Measurements from ENCODE around the gene NUP98. TPM values are rescaled to one million over a fixed set of nuclear protein-coding genes. Genes with fewer than 3 reads are reported as not detected.

NUP98 gene
- total RNA-seq, 1 experiment from 2014 or later = 128 TPM

- BruUV-seq (replicated peaks) = no TSS peak
- Histone ChIP-seq H3K36me3 (ENCODE audit: low read depth, low read length) (no peaks in the 10 kb centered on the region), H3K9ac (ENCODE audit: low read length) (peak overlapping the region; percentile 37; the same call in 1 of the 2 replicates), H2AFZ (ENCODE audit: low read length) (peak overlapping the region; percentile 83), H3K4me1 (ENCODE audit: insufficient read depth, low read length) (peaks cover 12% of the 10 kb centered on the region), H3K4me3 (ENCODE audit: low read length) (peak overlapping the region; percentile 64), H3K27ac (ENCODE audit: low read length) (no peak overlapping the region), H3K4me2 (ENCODE audit: low read length) (peak overlapping the region; percentile 88), H3K27me3 (ENCODE audit: low read length) (no peaks in the 10 kb centered on the region), H3F3A (ENCODE audit: low read length, unreplicated experiment) (no peaks in the 10 kb centered on the region), H4K20me1 (ENCODE audit: low read length) (no peaks in the 10 kb centered on the region), H3K79me2 (ENCODE audit: low read length) (no peaks in the 10 kb centered on the region), H3K9me3 (ENCODE audit: low read length) (no peaks in the 10 kb centered on the region), H3K9me2 (replicated peaks; ENCODE audit: low read length) (no peaks in the 10 kb centered on the region)
- ChIA-PET CTCF (no interaction called here), POLR2A (ENCODE audit: unreplicated experiment) (no interaction called here)
- ATAC-seq = peak; percentile 76
- intact Hi-C loops (cut with micrococcal nuclease) = no loop called here
- DNase-seq = peak; percentile 52
- TF ChIP-seq, protein P1, sequence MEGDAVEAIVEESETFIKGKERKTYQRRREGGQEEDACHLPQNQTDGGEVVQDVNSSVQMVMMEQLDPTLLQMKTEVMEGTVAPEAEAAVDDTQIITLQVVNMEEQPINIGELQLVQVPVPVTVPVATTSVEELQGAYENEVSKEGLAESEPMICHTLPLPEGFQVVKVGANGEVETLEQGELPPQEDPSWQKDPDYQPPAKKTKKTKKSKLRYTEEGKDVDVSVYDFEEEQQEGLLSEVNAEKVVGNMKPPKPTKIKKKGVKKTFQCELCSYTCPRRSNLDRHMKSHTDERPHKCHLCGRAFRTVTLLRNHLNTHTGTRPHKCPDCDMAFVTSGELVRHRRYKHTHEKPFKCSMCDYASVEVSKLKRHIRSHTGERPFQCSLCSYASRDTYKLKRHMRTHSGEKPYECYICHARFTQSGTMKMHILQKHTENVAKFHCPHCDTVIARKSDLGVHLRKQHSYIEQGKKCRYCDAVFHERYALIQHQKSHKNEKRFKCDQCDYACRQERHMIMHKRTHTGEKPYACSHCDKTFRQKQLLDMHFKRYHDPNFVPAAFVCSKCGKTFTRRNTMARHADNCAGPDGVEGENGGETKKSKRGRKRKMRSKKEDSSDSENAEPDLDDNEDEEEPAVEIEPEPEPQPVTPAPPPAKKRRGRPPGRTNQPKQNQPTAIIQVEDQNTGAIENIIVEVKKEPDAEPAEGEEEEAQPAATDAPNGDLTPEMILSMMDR (conservative IDR thresholded peaks at IDR 0.05; ENCODE audit: low read depth, low read length) = no peak
- TF ChIP-seq EZH2phosphoT487 (IDR thresholded peaks at IDR 0.05; ENCODE audit: borderline replicate concordance, low read length) = no peak
- TF ChIP-seq EZH2 (IDR thresholded peaks at IDR 0.05; ENCODE audit: low read length, unreplicated experiment) = no peak
Observed at GRCh38 chr11:3642071-3642951, 155.0 kb downstream of the NUP98 start.

DNA sequence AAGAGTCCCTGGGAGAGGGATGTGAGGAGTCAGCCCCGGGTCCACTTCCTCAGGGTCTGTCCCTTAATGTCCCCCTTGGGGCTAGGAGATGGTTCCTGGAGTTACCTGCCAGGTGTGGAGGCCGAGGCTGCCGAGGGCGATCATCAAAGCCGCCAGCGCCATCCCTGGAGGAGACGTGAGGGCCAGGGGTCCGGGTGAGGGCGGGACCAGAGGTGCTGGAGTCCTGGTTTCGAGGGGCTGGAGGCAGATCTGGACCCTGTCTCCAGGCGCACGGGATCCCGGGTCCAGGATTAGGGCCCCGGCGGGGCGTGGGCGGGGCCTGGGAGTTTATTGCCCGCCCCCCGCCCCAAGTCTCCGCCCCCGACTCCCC is 155.7 kb downstream of the NUP98 start, which contains the start of gene ART5:
Gene ART5, minus strand, starts transcription at position 292 of the 370 bp plus-strand sequence. Its CDS starts 130 bp downstream, at position 162.
- H3K27ac ChIP-seq (ENCODE audit: low read length) = no peak within 1 kb of the TSS
- ATAC-seq = no peak
- no TSS peak for BruUV-seq (replicated peaks)
- no peaks in the 10 kb centered on the region for H3K79me2 ChIP-seq (ENCODE audit: low read length)
- H4K20me1 ChIP-seq (ENCODE audit: low read length) = no peaks in the 10 kb centered on the region
- POLR2A ChIA-PET (ENCODE audit: unreplicated experiment) = no interaction called here
- peak within 1 kb of the TSS; percentile 37; the same call in 1 of the 2 replicates for H3K9ac ChIP-seq (ENCODE audit: low read length)
- H3K9me2 ChIP-seq (replicated peaks; ENCODE audit: low read length) = no peaks in the 10 kb centered on the region
- no peak for DNase-seq
- TF ChIP-seq EZH2 (IDR thresholded peaks at IDR 0.05; ENCODE audit: low read length, unreplicated experiment) = no peak
- no peak for TF ChIP-seq EZH2phosphoT487 (IDR thresholded peaks at IDR 0.05; ENCODE audit: borderline replicate concordance, low read length)
- TF ChIP-seq, protein P1 (conservative IDR thresholded peaks at IDR 0.05; ENCODE audit: low read depth, low read length) = no peak
- CTCF ChIA-PET = no interaction called here
- H2AFZ ChIP-seq (ENCODE audit: low read length) = peak within 1 kb of the TSS; percentile 83
- H3K4me3 ChIP-seq (ENCODE audit: low read length) = peak within 1 kb of the TSS; percentile 64
- no peaks in the 10 kb centered on the region for H3K9me3 ChIP-seq (ENCODE audit: low read length)
- intact Hi-C loops (cut with micrococcal nuclease) = no loop called here
- no peaks in the 10 kb centered on the region for H3F3A ChIP-seq (ENCODE audit: low read length, unreplicated experiment)
- no peaks in the 10 kb centered on the region for H3K27me3 ChIP-seq (ENCODE audit: low read length)
- H3K36me3 ChIP-seq (ENCODE audit: low read depth, low read length) = no peaks in the 10 kb centered on the region
- H3K4me2 ChIP-seq (ENCODE audit: low read length) = peak within 1 kb of the TSS; percentile 88
- H3K4me1 ChIP-seq (ENCODE audit: insufficient read depth, low read length) = peaks cover 12% of the 10 kb centered on the region

DNA sequence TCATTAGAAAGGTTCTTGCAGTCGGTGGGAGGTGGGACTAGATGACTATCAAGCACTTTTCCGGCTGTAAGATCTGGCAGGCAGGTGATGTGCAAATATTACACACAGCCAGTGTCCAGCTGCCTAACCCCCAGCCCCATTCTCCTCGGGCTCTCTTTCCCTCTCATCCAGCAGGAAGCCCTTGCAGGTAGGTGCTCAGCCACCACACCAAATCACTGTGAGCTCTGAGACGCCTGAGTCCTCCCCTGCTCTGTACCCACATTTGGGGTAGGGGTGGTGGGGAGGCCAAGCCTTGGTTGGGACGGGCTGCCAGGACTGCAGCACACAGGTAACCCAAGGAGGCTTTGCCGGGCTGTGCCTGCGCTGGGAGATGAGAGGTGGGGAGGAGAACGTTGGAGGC is 156.2 kb downstream of the NUP98 start:
- H3K27me3 ChIP-seq (ENCODE audit: low read length) = no peaks in the 10 kb centered on the region
- no peak overlapping the region for H2AFZ ChIP-seq (ENCODE audit: low read length)
- H3K4me3 ChIP-seq (ENCODE audit: low read length) = no peak overlapping the region
- TF ChIP-seq EZH2 (IDR thresholded peaks at IDR 0.05; ENCODE audit: low read length, unreplicated experiment) = no peak
- TF ChIP-seq, protein P1 (conservative IDR thresholded peaks at IDR 0.05; ENCODE audit: low read depth, low read length) = no peak
- TF ChIP-seq EZH2phosphoT487 (IDR thresholded peaks at IDR 0.05; ENCODE audit: borderline replicate concordance, low read length) = no peak
- intact Hi-C loops (cut with micrococcal nuclease) = no loop called here
- ATAC-seq = no peak
- ChIA-PET POLR2A (ENCODE audit: unreplicated experiment) (no interaction called here), CTCF (no interaction called here)
- no peaks in the 10 kb centered on the region for H3K36me3 ChIP-seq (ENCODE audit: low read depth, low read length)
- H3K27ac ChIP-seq (ENCODE audit: low read length) = no peak overlapping the region
- H3K9ac ChIP-seq (ENCODE audit: low read length) = no peak overlapping the region
- no peaks in the 10 kb centered on the region for H4K20me1 ChIP-seq (ENCODE audit: low read length)
- H3K4me1 ChIP-seq (ENCODE audit: insufficient read depth, low read length) = peaks cover 12% of the 10 kb centered on the region
- H3F3A ChIP-seq (ENCODE audit: low read length, unreplicated experiment) = no peaks in the 10 kb centered on the region
- H3K79me2 ChIP-seq (ENCODE audit: low read length) = no peaks in the 10 kb centered on the region
- DNase-seq = no peak
- H3K9me2 ChIP-seq (replicated peaks; ENCODE audit: low read length) = no peaks in the 10 kb centered on the region
- no peak overlapping the region for H3K4me2 ChIP-seq (ENCODE audit: low read length)
- H3K9me3 ChIP-seq (ENCODE audit: low read length) = no peaks in the 10 kb centered on the region
- BruUV-seq (replicated peaks) = no TSS peak
